HG03439 (cell line): ENCODE results near the gene CFC1B.
"Not testable (repeated sequence)": the region's sequence is repeated elsewhere in the genome, so short reads cannot be mapped to it uniquely, and the experiment has no call there.

ENCODE experiments used
- ATAC-seq: cut with Tn5 transposase; IDR thresholded peaks from one replicate; pipeline ENCODE4 v1.9.1; 2021; ENCODE audit warnings: mild to moderate bottlenecking, moderate library complexity; ENCODE audit not compliant: unreplicated experiment

Gene CFC1B

DNA sequence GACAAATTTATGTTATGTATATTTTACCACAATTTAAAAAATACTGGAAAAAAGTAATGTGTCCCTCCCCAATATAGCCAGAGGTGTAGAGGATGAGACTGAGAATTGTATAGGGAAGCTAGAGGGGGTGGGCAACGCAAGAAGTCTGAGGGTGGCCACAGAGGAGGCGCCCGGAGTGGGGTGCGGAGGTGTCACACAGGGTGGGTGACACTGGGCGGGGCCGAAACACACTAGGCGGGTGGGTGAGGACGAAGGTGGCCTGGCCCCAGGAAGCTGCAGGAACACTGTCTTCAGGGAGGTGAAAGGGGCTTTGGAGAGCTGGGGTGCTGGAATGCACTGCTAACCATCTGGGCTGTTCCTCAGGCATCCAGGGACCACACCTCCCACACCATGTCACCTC is 35.4 kb downstream of the CFC1B start:
- not testable (repeated sequence) for ATAC-seq

DNA sequence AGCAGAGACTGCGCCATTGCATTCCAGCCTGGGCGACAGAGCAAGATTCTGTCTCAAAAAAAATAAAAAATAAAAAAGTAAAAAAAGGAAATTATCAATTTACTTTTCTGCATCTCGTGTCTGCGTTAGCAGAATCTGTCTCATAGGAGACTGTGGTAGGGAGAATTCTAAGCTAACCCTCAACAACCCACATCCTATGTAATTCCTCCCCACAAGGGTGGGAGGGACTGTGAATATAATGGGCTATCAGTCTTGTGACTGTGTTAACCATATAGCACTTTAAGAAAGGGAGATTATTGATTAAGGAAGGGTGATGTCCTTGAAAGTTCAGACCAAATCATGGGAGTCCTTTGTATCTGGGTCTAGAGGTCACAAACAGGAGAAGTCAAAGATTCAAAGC is 45.1 kb downstream of the CFC1B start:
- not testable (repeated sequence) for ATAC-seq

DNA sequence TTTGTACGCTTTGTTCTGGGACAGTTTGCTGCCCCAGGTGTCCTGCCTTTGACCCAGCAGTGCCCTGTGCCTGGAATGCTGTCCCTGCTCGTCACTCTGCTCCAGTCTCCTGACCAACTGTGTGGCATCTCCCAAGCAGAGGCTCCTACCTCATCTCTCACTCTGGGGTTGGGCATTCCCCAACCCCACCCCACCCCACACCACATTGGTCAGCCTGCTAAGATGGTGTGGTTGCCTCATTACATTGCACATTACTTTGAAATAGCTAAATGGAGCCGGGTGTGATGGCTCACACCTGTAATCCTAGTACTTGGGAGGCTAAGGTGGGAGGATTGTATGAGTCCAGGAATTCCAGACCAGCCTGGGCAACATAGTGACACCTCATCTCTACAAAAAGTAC is 50.9 kb downstream of the CFC1B start:
- ATAC-seq, result not testable (repeated sequence)

DNA sequence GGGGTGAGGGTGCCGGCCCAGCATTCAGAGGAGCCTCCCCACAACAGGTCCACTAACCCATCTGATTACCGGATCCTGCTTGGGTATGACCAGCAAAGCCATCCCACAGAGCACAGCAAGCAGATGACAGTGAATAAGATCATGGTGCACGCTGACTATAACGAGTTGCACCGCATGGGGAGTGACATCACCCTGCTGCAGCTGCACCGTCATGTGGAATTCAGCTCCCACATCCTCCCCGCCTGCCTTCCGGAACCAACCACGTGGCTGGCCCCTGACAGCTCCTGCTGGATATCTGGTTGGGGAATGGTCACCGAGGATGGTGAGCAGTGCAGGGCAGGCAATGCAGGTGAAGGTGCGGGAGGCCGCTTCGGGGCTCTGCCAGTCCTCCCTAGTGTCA is 53.2 kb downstream of the CFC1B start:
- not testable (repeated sequence) for ATAC-seq

DNA sequence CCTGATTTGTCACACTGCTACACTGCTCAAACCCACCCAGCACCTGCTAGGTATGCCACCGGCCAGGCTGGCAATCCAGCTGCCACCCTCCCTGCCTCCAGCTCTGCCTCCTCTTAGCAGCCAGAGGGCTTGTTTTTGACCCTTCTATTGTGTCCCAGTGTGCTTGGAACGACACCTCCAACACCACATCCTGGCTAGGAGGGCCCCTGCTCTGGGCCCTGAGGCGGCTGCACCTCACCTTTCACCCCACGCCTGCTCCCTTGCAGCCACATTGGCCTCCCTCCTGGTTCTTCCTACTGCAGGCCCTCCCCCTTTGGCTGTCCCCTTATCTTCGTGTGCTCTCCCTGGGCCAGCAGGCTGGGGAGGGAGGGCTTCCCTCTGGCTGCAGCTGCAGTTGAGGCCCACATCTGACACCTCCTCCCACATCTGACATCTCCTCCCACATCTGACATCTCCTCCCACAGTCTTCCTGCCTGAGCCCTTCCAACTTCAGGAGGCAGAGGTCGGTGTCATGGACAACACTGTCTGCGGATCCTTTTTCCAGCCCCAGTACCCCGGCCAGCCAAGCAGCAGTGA is 55.3 kb downstream of the CFC1B start:
- ATAC-seq, result not testable (repeated sequence)

DNA sequence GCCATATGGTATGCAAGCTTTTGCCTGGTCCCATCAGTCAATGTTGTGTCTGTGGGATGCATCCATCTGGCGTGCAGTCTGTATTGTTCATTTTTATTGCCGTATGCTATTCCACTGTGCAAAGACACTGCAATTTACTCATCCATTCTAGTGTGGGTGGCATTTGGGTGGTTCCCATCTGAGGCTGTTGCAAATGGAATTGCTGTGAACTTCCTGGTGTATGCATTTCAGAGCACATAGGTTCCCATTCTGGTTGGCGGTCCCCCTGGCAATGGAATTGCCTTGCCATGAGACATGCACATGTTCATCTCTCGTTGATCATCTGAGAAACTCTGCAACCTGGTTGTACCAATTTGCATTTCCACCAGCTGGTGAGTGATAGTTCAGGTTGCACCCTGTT is 56.5 kb downstream of the CFC1B start:
- ATAC-seq, result not testable (repeated sequence)
